Testis (tissue), 2 donors: ENCODE data around the gene GTPBP1.

Experiments
- POLR2A ChIP-seq: fragments of 450-650 bp; IDR thresholded peaks from one replicate; pipeline ENCODE4 v1.6.1; 2017; ENCODE audit warnings: antibody characterized with exemption, mild to moderate bottlenecking, moderate library complexity
- TF ChIP-seq, protein P1 (sequence below), 3 experiments: fragments of 450-650 bp in 2 of 3; fragments of 200-600 bp in 1 of 3; sonication (generic) in 1 of 3; IDR thresholded peaks; one replicate each; pipeline ENCODE4 v1.5.1; 2016 to 2019; ENCODE audit warnings: antibody characterized with exemption in 3 of 3, mild to moderate bottlenecking in 2 of 3, moderate library complexity in 1 of 3

DNA sequence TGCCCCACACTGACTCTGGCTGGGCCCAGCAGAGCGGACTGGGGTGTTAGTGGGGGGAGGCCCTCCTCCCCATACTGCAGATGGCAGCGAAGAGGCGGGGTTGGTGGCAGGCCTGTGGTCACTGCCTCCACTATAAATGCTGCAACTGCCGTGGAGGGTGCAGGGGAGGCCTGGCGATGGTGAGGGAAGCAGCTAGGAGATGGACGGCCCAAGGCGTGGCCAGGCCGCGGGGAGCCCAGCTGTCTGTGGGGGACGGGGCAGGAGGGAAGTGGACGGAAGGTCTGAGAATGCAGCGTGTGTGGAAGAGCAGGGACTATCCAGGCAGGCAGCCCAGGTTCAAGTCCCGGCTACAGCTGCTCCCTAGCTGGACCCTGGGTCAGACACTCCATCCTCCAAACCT, 69.9 kb downstream of the GTPBP1 start:
- TF ChIP-seq POLR2A, result no peak
- TF ChIP-seq, protein P1, sequence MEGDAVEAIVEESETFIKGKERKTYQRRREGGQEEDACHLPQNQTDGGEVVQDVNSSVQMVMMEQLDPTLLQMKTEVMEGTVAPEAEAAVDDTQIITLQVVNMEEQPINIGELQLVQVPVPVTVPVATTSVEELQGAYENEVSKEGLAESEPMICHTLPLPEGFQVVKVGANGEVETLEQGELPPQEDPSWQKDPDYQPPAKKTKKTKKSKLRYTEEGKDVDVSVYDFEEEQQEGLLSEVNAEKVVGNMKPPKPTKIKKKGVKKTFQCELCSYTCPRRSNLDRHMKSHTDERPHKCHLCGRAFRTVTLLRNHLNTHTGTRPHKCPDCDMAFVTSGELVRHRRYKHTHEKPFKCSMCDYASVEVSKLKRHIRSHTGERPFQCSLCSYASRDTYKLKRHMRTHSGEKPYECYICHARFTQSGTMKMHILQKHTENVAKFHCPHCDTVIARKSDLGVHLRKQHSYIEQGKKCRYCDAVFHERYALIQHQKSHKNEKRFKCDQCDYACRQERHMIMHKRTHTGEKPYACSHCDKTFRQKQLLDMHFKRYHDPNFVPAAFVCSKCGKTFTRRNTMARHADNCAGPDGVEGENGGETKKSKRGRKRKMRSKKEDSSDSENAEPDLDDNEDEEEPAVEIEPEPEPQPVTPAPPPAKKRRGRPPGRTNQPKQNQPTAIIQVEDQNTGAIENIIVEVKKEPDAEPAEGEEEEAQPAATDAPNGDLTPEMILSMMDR (IDR thresholded peaks at IDR 0.05), result no peak
